Endothelial cell of coronary artery (primary cell): Measurements from ENCODE around the gene TMEM69. TPM values are rescaled to one million over a fixed set of nuclear protein-coding genes. Genes with fewer than 3 reads are reported as not detected.

ENCODE experiments used
- total RNA-seq: library from RNA; depleted of rRNA; stranded (reverse); fragments of >200 nt; gene quantifications from 2 replicates; pipeline ENCODE4 v1.2.3, GENCODE V29; 2014

The TMEM69 gene, protein sequence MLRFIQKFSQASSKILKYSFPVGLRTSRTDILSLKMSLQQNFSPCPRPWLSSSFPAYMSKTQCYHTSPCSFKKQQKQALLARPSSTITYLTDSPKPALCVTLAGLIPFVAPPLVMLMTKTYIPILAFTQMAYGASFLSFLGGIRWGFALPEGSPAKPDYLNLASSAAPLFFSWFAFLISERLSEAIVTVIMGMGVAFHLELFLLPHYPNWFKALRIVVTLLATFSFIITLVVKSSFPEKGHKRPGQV
- total RNA-seq: 9.5 and 10.2 TPM in 2 replicates

GRCh38 chr1:45687754-45688740 lies at the start of gene TMEM69:
TMEM69 (plus strand) TSS chr1:45688181; CDS start chr1:45691069, 2,888 bp downstream.

GRCh38 chr1:45686288-45687013 lies 1.5 kb upstream of the TMEM69 start, which contains the start of gene GPBP1L1:
GPBP1L1 (minus strand) TSS chr1:45686533; CDS start chr1:45659087, 27,446 bp downstream.

Other genes starting within 250 kb of the TMEM69 start
- 1.2 and 1.4 TPM in 2 replicates for gene TESK2, start 197.0 kb upstream of the TMEM69 start, total RNA-seq
- 0.45 and 0.85 TPM in 2 replicates for gene CCDC163, start 188.1 kb upstream of the TMEM69 start, total RNA-seq
- 0.85 and 1.3 TPM in 2 replicates for gene MMACHC, start 187.9 kb upstream of the TMEM69 start, total RNA-seq
- 706 and 799 TPM in 2 replicates for gene PRDX1, start 166.3 kb upstream of the TMEM69 start, total RNA-seq
- 137 and 169 TPM in 2 replicates for gene AKR1A1, start 137.4 kb upstream of the TMEM69 start, total RNA-seq
- gene NASP, start 104.1 kb upstream of the TMEM69 start, total RNA-seq: 60.9 and 86.0 TPM in 2 replicates
- 0.54 and 1.1 TPM in 2 replicates for gene CCDC17, start 64.1 kb upstream of the TMEM69 start, total RNA-seq
- gene GPBP1L1, start 1.6 kb upstream of the TMEM69 start, total RNA-seq: 81.6 and 82.1 TPM in 2 replicates
- gene IPP, start 62.5 kb downstream of the TMEM69 start, total RNA-seq: 4.8 and 7.1 TPM in 2 replicates
- gene MAST2, start 115.4 kb downstream of the TMEM69 start, total RNA-seq: 14.4 and 22.3 TPM in 2 replicates